Measurements from ENCODE around the gene TSPEAR.
"Not testable (repeated sequence)": the region's sequence is repeated elsewhere in the genome, so short reads cannot be mapped to it uniquely, and the experiment has no call there.

The TSPEAR gene

DNA sequence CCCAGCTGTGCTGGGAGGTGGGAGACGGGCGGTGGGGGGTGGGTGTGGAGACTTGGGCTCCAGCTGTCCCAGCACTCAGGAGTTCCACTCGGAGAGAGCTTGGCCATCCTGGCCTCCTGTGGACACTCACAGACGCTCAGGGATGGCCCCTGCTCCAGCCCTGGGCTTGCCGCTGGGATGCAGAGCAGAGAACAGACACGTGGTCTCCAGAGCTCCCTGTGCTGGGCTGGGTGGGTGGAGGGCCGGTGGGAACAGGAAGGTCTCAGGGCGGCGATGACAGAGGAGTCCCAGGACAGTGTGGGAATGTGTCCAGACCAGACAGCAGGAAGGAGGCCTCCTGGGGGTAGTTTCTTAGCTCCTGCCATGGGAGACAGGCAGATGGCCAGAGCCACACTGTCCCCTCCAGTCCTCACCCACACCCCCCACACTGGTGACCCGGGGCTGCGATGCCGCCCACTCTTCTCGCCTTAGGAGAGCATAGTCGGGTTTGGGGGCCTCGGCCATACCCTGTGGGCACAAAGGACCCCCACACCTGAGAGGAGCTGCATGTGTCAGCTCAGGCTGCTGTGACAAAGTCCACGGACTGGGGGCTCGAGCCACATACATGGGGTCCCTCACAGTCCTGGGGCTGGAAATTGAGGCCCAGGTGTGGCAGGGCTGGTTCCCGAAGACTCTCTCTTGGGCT is 82.5 kb downstream of the TSPEAR start:
- no peak for DNase-seq (ENCODE audit: low read depth)
- no peak overlapping the region for H3K4me3 ChIP-seq (ENCODE audit: low read depth, low read length)
- TF ChIP-seq MYC (IDR thresholded peaks at IDR 0.05; ENCODE audit: low read depth, low read length) (no peak), POLR2A (IDR thresholded peaks at IDR 0.05; ENCODE audit: extremely low read depth, insufficient read length) (no peak)
- TF ChIP-seq, protein P1, sequence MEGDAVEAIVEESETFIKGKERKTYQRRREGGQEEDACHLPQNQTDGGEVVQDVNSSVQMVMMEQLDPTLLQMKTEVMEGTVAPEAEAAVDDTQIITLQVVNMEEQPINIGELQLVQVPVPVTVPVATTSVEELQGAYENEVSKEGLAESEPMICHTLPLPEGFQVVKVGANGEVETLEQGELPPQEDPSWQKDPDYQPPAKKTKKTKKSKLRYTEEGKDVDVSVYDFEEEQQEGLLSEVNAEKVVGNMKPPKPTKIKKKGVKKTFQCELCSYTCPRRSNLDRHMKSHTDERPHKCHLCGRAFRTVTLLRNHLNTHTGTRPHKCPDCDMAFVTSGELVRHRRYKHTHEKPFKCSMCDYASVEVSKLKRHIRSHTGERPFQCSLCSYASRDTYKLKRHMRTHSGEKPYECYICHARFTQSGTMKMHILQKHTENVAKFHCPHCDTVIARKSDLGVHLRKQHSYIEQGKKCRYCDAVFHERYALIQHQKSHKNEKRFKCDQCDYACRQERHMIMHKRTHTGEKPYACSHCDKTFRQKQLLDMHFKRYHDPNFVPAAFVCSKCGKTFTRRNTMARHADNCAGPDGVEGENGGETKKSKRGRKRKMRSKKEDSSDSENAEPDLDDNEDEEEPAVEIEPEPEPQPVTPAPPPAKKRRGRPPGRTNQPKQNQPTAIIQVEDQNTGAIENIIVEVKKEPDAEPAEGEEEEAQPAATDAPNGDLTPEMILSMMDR (IDR thresholded peaks at IDR 0.05; ENCODE audit: low read depth, low read length): no peak
- TF ChIP-seq, protein P2, sequence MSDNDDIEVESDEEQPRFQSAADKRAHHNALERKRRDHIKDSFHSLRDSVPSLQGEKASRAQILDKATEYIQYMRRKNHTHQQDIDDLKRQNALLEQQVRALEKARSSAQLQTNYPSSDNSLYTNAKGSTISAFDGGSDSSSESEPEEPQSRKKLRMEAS (IDR thresholded peaks at IDR 0.05; ENCODE audit: low read depth, low read length): no peak

DNA sequence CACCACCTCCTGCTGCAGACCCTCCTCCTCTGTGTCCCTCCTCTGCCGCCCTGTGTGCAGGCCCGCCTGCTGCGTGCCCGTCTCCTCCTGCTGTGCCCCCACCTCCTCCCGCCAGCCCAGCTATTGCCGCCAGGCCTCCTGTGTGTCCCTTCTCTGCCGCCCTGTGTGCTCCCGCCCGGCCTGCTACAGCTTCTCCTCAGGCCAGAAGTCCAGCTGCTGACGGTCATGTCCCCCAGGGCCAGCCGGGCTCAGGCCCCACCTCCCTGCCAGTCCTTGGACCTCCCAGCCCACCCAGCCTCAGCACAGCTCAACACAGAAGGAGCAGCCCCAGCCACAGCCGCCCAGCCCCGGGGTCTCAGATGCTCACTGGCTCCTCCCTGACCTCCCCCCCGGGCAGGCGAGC is 83.5 kb downstream of the TSPEAR start:
- DNase-seq (ENCODE audit: low read depth); H3K4me3 ChIP-seq (ENCODE audit: low read depth, low read length): not testable (repeated sequence)

DNA sequence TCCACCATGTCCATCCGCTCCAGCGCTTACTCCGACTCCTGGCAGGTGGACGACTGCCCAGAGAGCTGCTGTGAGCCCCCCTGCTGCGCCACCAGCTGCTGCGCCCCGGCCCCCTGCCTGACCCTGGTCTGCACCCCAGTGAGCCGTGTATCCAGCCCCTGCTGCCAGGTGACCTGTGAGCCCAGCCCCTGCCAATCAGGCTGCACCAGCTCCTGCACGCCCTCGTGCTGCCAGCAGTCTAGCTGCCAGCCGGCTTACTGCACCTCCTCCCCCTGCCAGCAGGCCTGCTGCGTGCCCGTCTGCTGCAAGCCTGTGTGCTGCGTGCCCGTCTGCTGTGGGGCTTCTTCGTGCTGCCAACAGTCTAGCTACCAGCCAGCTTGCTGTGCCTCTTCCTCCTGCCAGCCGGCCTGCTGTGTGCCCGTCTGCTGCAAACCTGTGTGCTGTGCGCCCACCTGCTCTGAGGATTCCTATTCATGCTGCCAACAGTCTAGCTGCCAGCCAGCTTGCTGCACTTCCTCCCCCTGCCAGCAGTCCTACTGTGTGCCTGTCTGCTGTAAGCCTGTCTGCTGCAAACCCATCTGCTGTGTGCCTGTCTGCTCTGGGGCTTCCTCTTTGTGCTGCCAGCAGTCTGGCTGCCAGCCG is 84.1 kb downstream of the TSPEAR start:
- not testable (repeated sequence) for H3K4me3 ChIP-seq (ENCODE audit: low read depth, low read length); DNase-seq (ENCODE audit: low read depth)

DNA sequence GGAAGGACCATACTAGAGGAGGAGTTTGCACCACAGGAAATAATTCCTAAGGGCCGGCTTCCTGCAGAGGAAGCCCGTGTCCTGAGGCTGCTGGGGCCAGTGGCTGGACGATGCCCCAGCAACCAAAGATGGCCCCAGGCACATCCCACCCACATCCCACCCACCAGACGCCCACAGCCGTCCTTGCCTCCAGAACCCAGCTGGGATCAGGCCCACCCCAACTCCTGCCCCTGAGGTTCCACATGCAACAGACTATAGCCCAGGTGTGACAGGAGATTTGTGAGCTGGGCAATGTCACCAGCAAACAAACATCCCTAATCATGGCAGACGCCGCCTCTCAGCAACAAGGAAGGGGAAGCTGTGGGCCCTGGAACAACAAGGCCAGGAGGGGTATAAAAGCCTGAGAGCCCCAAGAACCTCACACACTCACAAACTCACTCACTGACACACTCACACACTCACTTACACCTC is 84.7 kb downstream of the TSPEAR start, which contains the start of gene KRTAP10-9:
TSS of gene KRTAP10-9 (plus strand) at position 421 of the 471 bp plus-strand sequence. CDS start 79 bp downstream, outside the sequence.
- TF ChIP-seq, protein P2 (IDR thresholded peaks at IDR 0.05; ENCODE audit: low read depth, low read length): no peak
- TF ChIP-seq, protein P1 (IDR thresholded peaks at IDR 0.05; ENCODE audit: low read depth, low read length): no peak
- no peak for TF ChIP-seq POLR2A (IDR thresholded peaks at IDR 0.05; ENCODE audit: extremely low read depth, insufficient read length)
- TF ChIP-seq MYC (IDR thresholded peaks at IDR 0.05; ENCODE audit: low read depth, low read length): no peak
- H3K4me3 ChIP-seq (ENCODE audit: low read depth, low read length): no peak within 1 kb of the TSS
- no peak for DNase-seq (ENCODE audit: low read depth)

DNA sequence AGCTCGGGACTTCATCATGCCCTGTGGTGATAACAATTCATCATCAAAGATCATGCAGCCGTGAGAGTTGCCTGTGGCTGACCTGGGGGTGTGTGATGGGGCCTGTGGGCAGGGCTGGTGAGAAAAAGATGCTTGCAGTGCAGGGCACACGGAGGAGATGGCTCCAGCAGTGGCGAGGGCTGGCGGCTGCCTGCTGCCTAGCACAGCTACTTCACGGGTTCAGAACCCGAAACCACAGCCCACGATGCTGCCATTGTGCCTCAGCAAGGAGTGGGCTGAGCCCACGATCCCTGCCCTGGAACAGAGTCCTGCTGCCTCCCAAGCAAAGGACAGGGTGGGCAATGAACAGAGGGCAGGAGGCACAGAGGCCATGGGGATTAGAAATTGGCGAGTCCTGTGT is 85.1 kb downstream of the TSPEAR start:
- TF ChIP-seq POLR2A (IDR thresholded peaks at IDR 0.05; ENCODE audit: extremely low read depth, insufficient read length) (no peak), MYC (IDR thresholded peaks at IDR 0.05; ENCODE audit: low read depth, low read length) (no peak)
- TF ChIP-seq, protein P2 (IDR thresholded peaks at IDR 0.05; ENCODE audit: low read depth, low read length): no peak
- TF ChIP-seq, protein P1 (IDR thresholded peaks at IDR 0.05; ENCODE audit: low read depth, low read length): no peak
- DNase-seq (ENCODE audit: low read depth): no peak
- H3K4me3 ChIP-seq (ENCODE audit: low read depth, low read length): no peak overlapping the region

DNA sequence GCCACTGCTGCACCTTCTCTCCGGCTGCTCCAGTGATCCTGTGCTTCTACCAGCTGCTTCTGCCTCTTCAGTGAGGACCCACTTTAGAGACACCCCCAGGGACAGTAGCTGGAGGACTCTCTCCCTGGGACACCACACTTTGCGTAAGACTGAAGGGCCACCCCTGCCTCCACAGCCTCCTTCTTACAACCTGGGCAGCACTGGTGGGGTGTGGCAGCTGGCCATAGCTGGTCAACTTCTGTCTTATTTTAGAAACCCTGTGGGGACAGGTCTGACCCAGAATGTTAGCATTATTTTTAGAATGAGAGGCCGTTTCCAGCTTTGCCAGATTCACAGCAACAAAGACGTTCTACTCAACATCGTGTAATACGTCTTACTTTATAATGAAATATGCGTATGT is 85.6 kb downstream of the TSPEAR start:
- no peak for DNase-seq (ENCODE audit: low read depth)
- H3K4me3 ChIP-seq (ENCODE audit: low read depth, low read length): no peak overlapping the region
- TF ChIP-seq MYC (IDR thresholded peaks at IDR 0.05; ENCODE audit: low read depth, low read length) (no peak), POLR2A (IDR thresholded peaks at IDR 0.05; ENCODE audit: extremely low read depth, insufficient read length) (no peak)
- TF ChIP-seq, protein P1 (IDR thresholded peaks at IDR 0.05; ENCODE audit: low read depth, low read length): no peak
- TF ChIP-seq, protein P2 (IDR thresholded peaks at IDR 0.05; ENCODE audit: low read depth, low read length): no peak

Measured in NB4 (cell line).